K562 (cell line): ENCODE measurements around the gene TMEM107. TPM values are rescaled to one million over a fixed set of nuclear protein-coding genes. Genes with fewer than 3 reads are reported as not detected.

Experiments
- DNMT1 ChIP-seq: fragments of 450-650 bp; IDR thresholded peaks from 2 replicates; pipeline ENCODE4 v1.6.1; 2016; ENCODE audit warnings: antibody characterized with exemption, mild to moderate bottlenecking
- NFATC3 ChIP-seq: fragments of 450-650 bp; IDR thresholded peaks from 2 replicates; pipeline ENCODE4 v1.6.1; 2017; ENCODE audit warnings: mild to moderate bottlenecking
- PHF21A ChIP-seq: fragments of 450-650 bp; IDR thresholded peaks from 2 replicates; pipeline ENCODE4 v1.6.1; 2017; ENCODE audit warnings: low read depth, borderline replicate concordance
- RAD21 ChIP-seq, 2 experiments: fragments of 250-450 bp in 1 of 2; fragments of 450-650 bp in 1 of 2; sonication (Bioruptor Pico) in 1 of 2; formaldehyde crosslinking in 1 of 2; IDR thresholded peaks in 1 of 2; conservative IDR thresholded peaks in 1 of 2; 2 replicates each; pipeline versions ENCODE4 v1.4.0 to v1.8.0; 2020 to 2022; ENCODE audit warnings: mild to moderate bottlenecking in 2 of 2, moderate library complexity in 1 of 2
- RBM22 ChIP-seq: fragments of 200-400 bp; formaldehyde crosslinking; IDR thresholded peaks from 2 replicates; pipeline ENCODE4 v1.6.1; 2018; ENCODE audit warnings: low read length, low read depth; ENCODE audit not compliant: poor library complexity, severe bottlenecking
- TAF9B ChIP-seq: fragments of 450-650 bp; IDR thresholded peaks from 2 replicates; pipeline ENCODE4 v1.6.1; 2018; ENCODE audit warnings: mild to moderate bottlenecking; ENCODE audit not compliant: partially characterized antibody
- TAL1 ChIP-seq: fragments of 450-650 bp; IDR thresholded peaks from 2 replicates; pipeline ENCODE4 v1.6.1; 2016; ENCODE audit warnings: mild to moderate bottlenecking
- TBP ChIP-seq: optimal IDR thresholded peaks from 2 replicates; pipeline ENCODE3; 2011; ENCODE audit warnings: low read depth, low read length, improper control_type of control experiment
- ZNF12 ChIP-seq: sonication (generic); formaldehyde crosslinking; IDR thresholded peaks from 2 replicates; pipeline ENCODE4 v1.4.0; 2020; ENCODE audit warnings: mild to moderate bottlenecking, missing genetic modification reagents
- ZNF165 ChIP-seq: fragments of 250-450 bp; sonication (Bioruptor Pico); IDR thresholded peaks from 2 replicates; pipeline ENCODE4 v1.4.0; 2020; ENCODE audit warnings: borderline replicate concordance
- ZNF217 ChIP-seq: sonication (generic); formaldehyde crosslinking; IDR thresholded peaks from 2 replicates; pipeline ENCODE4 v1.8.0; 2022; ENCODE audit warnings: mild to moderate bottlenecking, missing genetic modification reagents
- ZNF507 ChIP-seq: conservative IDR thresholded peaks from 2 replicates; pipeline ENCODE4 v1.6.1; 2017; ENCODE audit warnings: missing genetic modification characterization, missing compliant biosample characterization
- polyA plus RNA-seq, 8 experiments: library from polyadenylated mRNA; depleted of rRNA in 4 of 8; stranded (reverse) in 5 of 8; unstranded in 3 of 8; fragments of >200 nt; fragmentation: Nextera tagmentation in 2 of 8; fragmentation: Illumina TruSeq in 1 of 8; extraction: Ambion mirVana in 2 of 8; extraction: Trizol in 1 of 8; gene quantifications; 2 replicates each; pipeline versions ENCODE4 v1.2.1 to v1.2.3, GENCODE V29; 2011 to 2014; ENCODE audit warnings: inconsistent platforms in 1 of 8, missing spikeins in 1 of 8
- total RNA-seq, 7 experiments: library from RNA; depleted of rRNA in 6 of 7; stranded (reverse); fragments of >200 nt in 6 of 7; fragmentation: Illumina TruSeq in 2 of 7; extraction: Trizol in 2 of 7; gene quantifications; 2 replicates each; pipeline versions ENCODE4 v1.2.1 to v1.2.3, GENCODE V29; 2011 to 2021; ENCODE audit warnings: low replicate concordance in 1 of 7
- TF ChIP-seq, protein P1 (sequence below): sonication (generic); formaldehyde crosslinking; IDR thresholded peaks from 2 replicates; pipeline ENCODE4 v1.8.0; 2022; ENCODE audit warnings: mild to moderate bottlenecking, missing genetic modification reagents, borderline replicate concordance
- TF ChIP-seq, protein P2 (sequence below): fragments of 250-450 bp; sonication (Bioruptor Pico); IDR thresholded peaks from 2 replicates; pipeline ENCODE4 v1.8.0; 2021; ENCODE audit warnings: borderline replicate concordance, mild to moderate bottlenecking, moderate library complexity; ENCODE audit not compliant: poor library complexity, severe bottlenecking
- TF ChIP-seq, protein P3 (sequence below): fragments of 450-650 bp; formaldehyde crosslinking; IDR thresholded peaks from 2 replicates; pipeline ENCODE4 v1.4.0; 2020; ENCODE audit warnings: mild to moderate bottlenecking, moderate library complexity
- TF ChIP-seq, protein P4 (sequence below): sonication (generic); formaldehyde crosslinking; IDR thresholded peaks from 2 replicates; pipeline ENCODE4 v1.8.1; 2022; ENCODE audit warnings: missing genetic modification reagents
- TF ChIP-seq, protein P5 (sequence below): fragments of 200-400 bp; formaldehyde crosslinking; IDR thresholded peaks from 2 replicates; pipeline ENCODE4 v1.6.1; 2017; ENCODE audit warnings: mild to moderate bottlenecking, low read depth, low read length, moderate library complexity
- TF ChIP-seq, protein P6 (sequence below): fragments of 450-650 bp; IDR thresholded peaks from 2 replicates; pipeline ENCODE4 v1.6.1; 2016; ENCODE audit warnings: borderline replicate concordance

Gene TMEM107
- total and polyA plus RNA-seq, 9 of the 15 experiments (the other 6 are each of a cell fraction or from before 2014, with no cell fraction given), result 7.1 to 26.2 (median 16.9) TPM

DNA sequence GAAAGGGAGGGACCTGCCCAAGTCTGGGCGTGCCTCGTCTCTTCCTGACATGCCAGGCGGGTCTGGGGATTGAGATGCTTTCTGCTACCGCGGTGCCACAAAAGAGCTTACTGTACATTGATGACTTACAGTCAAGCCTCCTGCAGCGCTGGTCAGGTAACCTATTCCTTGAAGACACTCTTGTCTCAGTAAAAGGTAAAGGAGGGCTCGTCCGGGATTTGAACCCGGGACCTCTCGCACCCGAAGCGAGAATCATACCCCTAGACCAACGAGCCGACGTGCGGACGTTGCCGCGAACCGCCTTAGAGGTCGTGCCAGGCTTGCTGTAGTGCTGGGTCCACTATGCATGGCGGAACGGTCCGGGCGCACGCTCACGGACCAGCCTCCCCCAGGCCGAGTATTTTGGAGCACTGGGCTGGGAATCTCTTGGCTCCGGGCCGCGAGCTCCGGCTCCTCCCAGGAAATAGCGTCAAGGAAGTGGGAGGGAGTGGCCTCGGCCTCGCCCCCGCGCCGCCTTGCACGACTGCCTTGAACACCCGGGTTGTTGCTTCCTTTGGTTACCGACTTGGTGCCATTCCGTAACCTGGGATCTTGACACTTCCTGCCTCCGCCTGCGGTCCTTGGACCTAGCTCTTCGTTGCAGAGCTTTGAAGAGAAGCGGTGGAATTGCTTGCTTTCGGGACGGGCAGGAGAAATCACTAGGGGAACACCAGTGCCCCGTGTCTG is 46.6 kb upstream of the TMEM107 start (continued):
- no peak for TF ChIP-seq TAF9B
- TF ChIP-seq RAD21 (CRISPR knock-in tag; conservative IDR thresholded peaks at IDR 0.05 in 1 of 2, IDR thresholded peaks at IDR 0.05 in 1 of 2), result no peak
- 0 out of 2 replicates have a peak, but pooled peaks have one; percentile 38 for TF ChIP-seq PHF21A
- no peak for TF ChIP-seq DNMT1
- no peak for TF ChIP-seq TAL1
- TF ChIP-seq, protein P1, sequence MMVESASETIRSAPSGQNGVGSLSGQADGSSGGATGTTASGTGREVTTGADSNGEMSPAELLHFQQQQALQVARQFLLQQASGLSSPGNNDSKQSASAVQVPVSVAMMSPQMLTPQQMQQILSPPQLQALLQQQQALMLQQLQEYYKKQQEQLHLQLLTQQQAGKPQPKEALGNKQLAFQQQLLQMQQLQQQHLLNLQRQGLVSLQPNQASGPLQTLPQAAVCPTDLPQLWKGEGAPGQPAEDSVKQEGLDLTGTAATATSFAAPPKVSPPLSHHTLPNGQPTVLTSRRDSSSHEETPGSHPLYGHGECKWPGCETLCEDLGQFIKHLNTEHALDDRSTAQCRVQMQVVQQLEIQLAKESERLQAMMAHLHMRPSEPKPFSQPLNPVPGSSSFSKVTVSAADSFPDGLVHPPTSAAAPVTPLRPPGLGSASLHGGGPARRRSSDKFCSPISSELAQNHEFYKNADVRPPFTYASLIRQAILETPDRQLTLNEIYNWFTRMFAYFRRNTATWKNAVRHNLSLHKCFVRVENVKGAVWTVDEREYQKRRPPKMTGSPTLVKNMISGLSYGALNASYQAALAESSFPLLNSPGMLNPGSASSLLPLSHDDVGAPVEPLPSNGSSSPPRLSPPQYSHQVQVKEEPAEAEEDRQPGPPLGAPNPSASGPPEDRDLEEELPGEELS, result no peak
- TF ChIP-seq, protein P2, sequence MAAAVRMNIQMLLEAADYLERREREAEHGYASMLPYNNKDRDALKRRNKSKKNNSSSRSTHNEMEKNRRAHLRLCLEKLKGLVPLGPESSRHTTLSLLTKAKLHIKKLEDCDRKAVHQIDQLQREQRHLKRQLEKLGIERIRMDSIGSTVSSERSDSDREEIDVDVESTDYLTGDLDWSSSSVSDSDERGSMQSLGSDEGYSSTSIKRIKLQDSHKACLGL (CRISPR knock-in tag), result no peak
- no peak for TF ChIP-seq ZNF217
- no peak for TF ChIP-seq ZNF12 (CRISPR knock-in tag)
- TF ChIP-seq ZNF507, result no peak
- TF ChIP-seq, protein P3, sequence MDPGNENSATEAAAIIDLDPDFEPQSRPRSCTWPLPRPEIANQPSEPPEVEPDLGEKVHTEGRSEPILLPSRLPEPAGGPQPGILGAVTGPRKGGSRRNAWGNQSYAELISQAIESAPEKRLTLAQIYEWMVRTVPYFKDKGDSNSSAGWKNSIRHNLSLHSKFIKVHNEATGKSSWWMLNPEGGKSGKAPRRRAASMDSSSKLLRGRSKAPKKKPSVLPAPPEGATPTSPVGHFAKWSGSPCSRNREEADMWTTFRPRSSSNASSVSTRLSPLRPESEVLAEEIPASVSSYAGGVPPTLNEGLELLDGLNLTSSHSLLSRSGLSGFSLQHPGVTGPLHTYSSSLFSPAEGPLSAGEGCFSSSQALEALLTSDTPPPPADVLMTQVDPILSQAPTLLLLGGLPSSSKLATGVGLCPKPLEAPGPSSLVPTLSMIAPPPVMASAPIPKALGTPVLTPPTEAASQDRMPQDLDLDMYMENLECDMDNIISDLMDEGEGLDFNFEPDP (CRISPR knock-in tag), result no peak
- TF ChIP-seq NFATC3, result no peak
- TF ChIP-seq, protein P4, sequence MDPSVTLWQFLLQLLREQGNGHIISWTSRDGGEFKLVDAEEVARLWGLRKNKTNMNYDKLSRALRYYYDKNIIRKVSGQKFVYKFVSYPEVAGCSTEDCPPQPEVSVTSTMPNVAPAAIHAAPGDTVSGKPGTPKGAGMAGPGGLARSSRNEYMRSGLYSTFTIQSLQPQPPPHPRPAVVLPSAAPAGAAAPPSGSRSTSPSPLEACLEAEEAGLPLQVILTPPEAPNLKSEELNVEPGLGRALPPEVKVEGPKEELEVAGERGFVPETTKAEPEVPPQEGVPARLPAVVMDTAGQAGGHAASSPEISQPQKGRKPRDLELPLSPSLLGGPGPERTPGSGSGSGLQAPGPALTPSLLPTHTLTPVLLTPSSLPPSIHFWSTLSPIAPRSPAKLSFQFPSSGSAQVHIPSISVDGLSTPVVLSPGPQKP (CRISPR knock-in tag), result no peak
- TF ChIP-seq TBP, result peak; percentile 99
- TF ChIP-seq RBM22, result peak; percentile 82
- TF ChIP-seq, protein P5, sequence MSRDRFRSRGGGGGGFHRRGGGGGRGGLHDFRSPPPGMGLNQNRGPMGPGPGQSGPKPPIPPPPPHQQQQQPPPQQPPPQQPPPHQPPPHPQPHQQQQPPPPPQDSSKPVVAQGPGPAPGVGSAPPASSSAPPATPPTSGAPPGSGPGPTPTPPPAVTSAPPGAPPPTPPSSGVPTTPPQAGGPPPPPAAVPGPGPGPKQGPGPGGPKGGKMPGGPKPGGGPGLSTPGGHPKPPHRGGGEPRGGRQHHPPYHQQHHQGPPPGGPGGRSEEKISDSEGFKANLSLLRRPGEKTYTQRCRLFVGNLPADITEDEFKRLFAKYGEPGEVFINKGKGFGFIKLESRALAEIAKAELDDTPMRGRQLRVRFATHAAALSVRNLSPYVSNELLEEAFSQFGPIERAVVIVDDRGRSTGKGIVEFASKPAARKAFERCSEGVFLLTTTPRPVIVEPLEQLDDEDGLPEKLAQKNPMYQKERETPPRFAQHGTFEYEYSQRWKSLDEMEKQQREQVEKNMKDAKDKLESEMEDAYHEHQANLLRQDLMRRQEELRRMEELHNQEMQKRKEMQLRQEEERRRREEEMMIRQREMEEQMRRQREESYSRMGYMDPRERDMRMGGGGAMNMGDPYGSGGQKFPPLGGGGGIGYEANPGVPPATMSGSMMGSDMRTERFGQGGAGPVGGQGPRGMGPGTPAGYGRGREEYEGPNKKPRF, result no peak
- TF ChIP-seq, protein P6, sequence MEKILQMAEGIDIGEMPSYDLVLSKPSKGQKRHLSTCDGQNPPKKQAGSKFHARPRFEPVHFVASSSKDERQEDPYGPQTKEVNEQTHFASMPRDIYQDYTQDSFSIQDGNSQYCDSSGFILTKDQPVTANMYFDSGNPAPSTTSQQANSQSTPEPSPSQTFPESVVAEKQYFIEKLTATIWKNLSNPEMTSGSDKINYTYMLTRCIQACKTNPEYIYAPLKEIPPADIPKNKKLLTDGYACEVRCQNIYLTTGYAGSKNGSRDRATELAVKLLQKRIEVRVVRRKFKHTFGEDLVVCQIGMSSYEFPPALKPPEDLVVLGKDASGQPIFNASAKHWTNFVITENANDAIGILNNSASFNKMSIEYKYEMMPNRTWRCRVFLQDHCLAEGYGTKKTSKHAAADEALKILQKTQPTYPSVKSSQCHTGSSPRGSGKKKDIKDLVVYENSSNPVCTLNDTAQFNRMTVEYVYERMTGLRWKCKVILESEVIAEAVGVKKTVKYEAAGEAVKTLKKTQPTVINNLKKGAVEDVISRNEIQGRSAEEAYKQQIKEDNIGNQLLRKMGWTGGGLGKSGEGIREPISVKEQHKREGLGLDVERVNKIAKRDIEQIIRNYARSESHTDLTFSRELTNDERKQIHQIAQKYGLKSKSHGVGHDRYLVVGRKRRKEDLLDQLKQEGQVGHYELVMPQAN, result peak; percentile 60; the same call in 1 of the 2 replicates
- TF ChIP-seq ZNF165 (CRISPR knock-in tag), result no peak
